ENCODE measurements around the gene SLC9A2. TPM values are rescaled to one million over a fixed set of nuclear protein-coding genes. Genes with fewer than 3 reads are reported as not detected.

SLC9A2 gene
- total RNA-seq, 1 experiment from 2014 or later = 13.4 TPM

DNA sequence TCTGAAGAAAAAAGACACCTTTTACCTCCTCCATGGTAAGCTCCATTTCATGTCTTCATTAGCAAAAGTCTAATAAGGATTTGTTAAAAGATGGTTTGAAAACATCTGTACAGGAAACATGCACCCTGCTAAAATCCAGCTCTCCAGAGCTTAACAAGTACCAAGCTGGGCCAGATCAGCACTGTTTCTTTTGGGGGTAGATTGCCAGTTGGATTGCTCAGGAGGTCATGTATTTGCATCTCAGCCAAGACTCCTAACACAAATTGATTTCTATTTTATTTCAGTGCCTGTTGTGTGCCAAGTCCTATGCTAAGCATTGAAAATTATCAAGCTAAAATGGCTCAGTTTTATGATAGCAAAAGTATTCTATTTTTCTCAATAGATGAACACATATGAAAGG, 139.1 kb downstream of the SLC9A2 start:
- H3K27ac ChIP-seq = no peak overlapping the region
- CTCF ChIA-PET = no interaction called here
- intact Hi-C loops (cut with micrococcal nuclease; ENCODE audit: unreplicated experiment) = no loop called here
- no peaks in the 10 kb centered on the region; the same call in 1 of the 2 replicates for H4K20me1 ChIP-seq (ENCODE audit: insufficient read depth)
- H3K36me3 ChIP-seq (ENCODE audit: low read depth) = 0 out of 2 replicates have a peak, but pooled peaks cover 2% of the 10 kb centered on the region
- H3K9me2 ChIP-seq (ENCODE audit: insufficient read depth) = no peaks in the 10 kb centered on the region
- DNase-seq = no peak
- TF ChIP-seq EZH2 (IDR thresholded peaks at IDR 0.05; ENCODE audit: low read depth) = no peak
- H3K79me2 ChIP-seq (ENCODE audit: low read depth) = no peaks in the 10 kb centered on the region
- no TSS peak for BruUV-seq (replicated peaks)
- no peaks in the 10 kb centered on the region for H3K4me1 ChIP-seq (replicated peaks; ENCODE audit: insufficient read depth)
- POLR2A ChIA-PET (ENCODE audit: unreplicated experiment) = no interaction called here
- no peak overlapping the region for H3K4me2 ChIP-seq
- H3K4me3 ChIP-seq = no peak overlapping the region
- H3K9me3 ChIP-seq (ENCODE audit: insufficient read depth, low read depth) = no peaks in the 10 kb centered on the region
- H3K27me3 ChIP-seq (ENCODE audit: insufficient read depth, low read depth) = no peaks in the 10 kb centered on the region
- H3F3A ChIP-seq (ENCODE audit: insufficient read depth, low read depth) = no peaks in the 10 kb centered on the region
- no peak overlapping the region for H2AFZ ChIP-seq

Other genes starting within 250 kb of the SLC9A2 start
- gene IL18RAP, start 196.4 kb upstream of the SLC9A2 start, total RNA-seq (2021) = not detected in 2 replicates
- gene SLC9A4, start 146.3 kb upstream of the SLC9A2 start, total RNA-seq (2021) = 0.85 and 1.1 TPM in 2 replicates
- 12.9 and 13.7 TPM in 2 replicates for gene TMEM182, start 142.5 kb downstream of the SLC9A2 start, total RNA-seq (2021)

Measured in PC-9 (cell line).